Measurements from ENCODE around the gene SLC8A1.

SLC8A1 gene

GRCh38 chr2:40401896-40402295, 50.0 kb downstream of the SLC8A1 start:
- H3K4me3 ChIP-seq (ENCODE audit: low read depth, low read length) = no peak overlapping the region
- TF ChIP-seq CTCF (IDR thresholded peaks at IDR 0.05; ENCODE audit: low read depth, low read length) = no peak

- TF ChIP-seq CTCF (IDR thresholded peaks at IDR 0.05; ENCODE audit: low read depth, low read length) = no peak
- no peak overlapping the region for H3K4me3 ChIP-seq (ENCODE audit: low read depth, low read length)
Observed at GRCh38 chr2:40400336-40400953, 51.4 kb downstream of the SLC8A1 start.

GRCh38 chr2:40397765-40398164, 54.1 kb downstream of the SLC8A1 start:
- no peak for TF ChIP-seq CTCF (IDR thresholded peaks at IDR 0.05; ENCODE audit: low read depth, low read length)
- H3K4me3 ChIP-seq (ENCODE audit: low read depth, low read length) = no peak overlapping the region

- no peak overlapping the region for H3K4me3 ChIP-seq (ENCODE audit: low read depth, low read length)
- no peak for TF ChIP-seq CTCF (IDR thresholded peaks at IDR 0.05; ENCODE audit: low read depth, low read length)
Observed at GRCh38 chr2:40396124-40396523, 55.8 kb downstream of the SLC8A1 start.

GRCh38 chr2:40395169-40396073, 56.5 kb downstream of the SLC8A1 start:
- TF ChIP-seq CTCF (IDR thresholded peaks at IDR 0.05; ENCODE audit: low read depth, low read length) = no peak
- H3K4me3 ChIP-seq (ENCODE audit: low read depth, low read length) = no peak overlapping the region

- H3K4me3 ChIP-seq (ENCODE audit: low read depth, low read length) = no peak overlapping the region
- no peak for TF ChIP-seq CTCF (IDR thresholded peaks at IDR 0.05; ENCODE audit: low read depth, low read length)
Observed at GRCh38 chr2:40394597-40394996, 57.3 kb downstream of the SLC8A1 start.

GRCh38 chr2:40394031-40394430, 57.9 kb downstream of the SLC8A1 start:
- H3K4me3 ChIP-seq (ENCODE audit: low read depth, low read length) = no peak overlapping the region
- no peak for TF ChIP-seq CTCF (IDR thresholded peaks at IDR 0.05; ENCODE audit: low read depth, low read length)
